GM23338 (cell line): ENCODE data around the gene RPLP1. TPM values are rescaled to one million over a fixed set of nuclear protein-coding genes. Genes with fewer than 3 reads are reported as not detected.

Experiments used
- ATAC-seq: fragments of 200-7000 bp; cut with Tn5 transposase; 3 replicates; pipeline ENCODE4 v1.9.1; 2020
- DNase-seq: peaks from one replicate; pipeline ENCODE4 v3.0.0-alpha.2; 2015; ENCODE audit warnings: low spot score
- H2AFZ ChIP-seq: fragments of 200-600 bp; sonication (generic); 2 replicates; pipeline ENCODE4 v1.8.0; 2016; ENCODE audit warnings: antibody characterized with exemption, mild to moderate bottlenecking, moderate library complexity
- H3F3A ChIP-seq: fragments of 200-600 bp; sonication (generic); replicated peaks from 2 replicates; pipeline ENCODE4 v1.8.0; 2017; ENCODE audit warnings: antibody characterized with exemption, mixed run types, low read depth
- H3K27ac ChIP-seq: fragments of 200-600 bp; sonication (generic); 2 replicates; pipeline ENCODE4 v1.6.1; 2016; ENCODE audit warnings: low read depth
- H3K27me3 ChIP-seq: fragments of 200-600 bp; sonication (generic); 2 replicates; pipeline ENCODE4 v1.8.0; 2016; ENCODE audit warnings: mild to moderate bottlenecking, mixed run types, moderate library complexity; ENCODE audit not compliant: insufficient read depth
- H3K36me3 ChIP-seq: fragments of 200-600 bp; sonication (generic); 2 replicates; pipeline ENCODE4 v1.8.0; 2016; ENCODE audit warnings: mild to moderate bottlenecking; ENCODE audit not compliant: insufficient read depth
- H3K4me1 ChIP-seq: fragments of 200-600 bp; sonication (generic); 2 replicates; pipeline ENCODE4 v1.8.0; 2016; ENCODE audit warnings: mild to moderate bottlenecking, moderate library complexity; ENCODE audit not compliant: insufficient read depth
- H3K4me2 ChIP-seq: fragments of 200-600 bp; sonication (generic); 2 replicates; pipeline ENCODE4 v1.7.1; 2017; ENCODE audit warnings: mixed run types
- H3K4me3 ChIP-seq: fragments of 200-600 bp; sonication (generic); 2 replicates; pipeline ENCODE4 v1.6.1; 2016; ENCODE audit warnings: mixed run types
- H3K79me2 ChIP-seq: fragments of 200-600 bp; sonication (generic); replicated peaks from 2 replicates; pipeline ENCODE4 v1.8.0; 2017; ENCODE audit warnings: mild to moderate bottlenecking; ENCODE audit not compliant: insufficient read depth
- H3K9me2 ChIP-seq: fragments of 200-600 bp; sonication (generic); 2 replicates; pipeline ENCODE4 v1.8.0; 2017; ENCODE audit not compliant: insufficient read depth
- H4K20me1 ChIP-seq: fragments of 200-600 bp; sonication (generic); replicated peaks from 2 replicates; pipeline ENCODE4 v1.8.0; 2017; ENCODE audit warnings: mild to moderate bottlenecking; ENCODE audit not compliant: insufficient read depth
- H3K27ac Mint-ChIP-seq: 2 replicates; pipeline ENCODE4 v1.8.0; 2020; ENCODE audit warnings: inconsistent platforms, mild to moderate bottlenecking, moderate library complexity, mixed read lengths
- H3K27me3 Mint-ChIP-seq: 3 replicates; pipeline ENCODE4 v1.8.0; 2022; ENCODE audit warnings: low read depth, mild to moderate bottlenecking, moderate library complexity, mixed read lengths, inconsistent platforms; ENCODE audit not compliant: insufficient read depth, poor library complexity
- H3K36me3 Mint-ChIP-seq: 3 replicates; pipeline ENCODE4 v1.8.0; 2021; ENCODE audit warnings: low read depth, mild to moderate bottlenecking, inconsistent platforms, moderate library complexity, mixed read lengths
- H3K4me1 Mint-ChIP-seq: 3 replicates; pipeline ENCODE4 v1.8.0; 2020; ENCODE audit warnings: mild to moderate bottlenecking, inconsistent platforms, mixed read lengths
- H3K4me3 Mint-ChIP-seq: 3 replicates; pipeline ENCODE4 v1.8.0; 2021; ENCODE audit warnings: moderate library complexity, mild to moderate bottlenecking, inconsistent platforms, mixed read lengths
- H3K9me3 Mint-ChIP-seq: 3 replicates; pipeline ENCODE4 v1.8.0; 2020; ENCODE audit warnings: moderate library complexity, mild to moderate bottlenecking, inconsistent platforms, mixed read lengths
- POLR2AphosphoS5 ChIP-seq: IDR thresholded peaks from 2 replicates; pipeline ENCODE4 v1.6.1; 2016; ENCODE audit warnings: antibody characterized with exemption, low read depth
- ZNF331 ChIP-seq: fragments of 250-450 bp; sonication (Bioruptor Pico); IDR thresholded peaks from 2 replicates; pipeline ENCODE4 v1.5.0; 2020; ENCODE audit warnings: low read depth, mild to moderate bottlenecking, moderate library complexity
- polyA plus RNA-seq: library from polyadenylated mRNA; unstranded; fragments of >200 nt; fragmentation: Nextera tagmentation; extraction: Ambion mirVana; gene quantifications from 2 replicates; pipeline ENCODE4 v1.2.1, GENCODE V29; 2016
- total RNA-seq: library from RNA; depleted of rRNA; stranded (reverse); fragments of >200 nt; shearing (Covaris generic); gene quantifications from 2 replicates; pipeline ENCODE4 v1.2.3, GENCODE V29; 2014
- TF ChIP-seq, protein P1 (sequence below): fragments of 250-450 bp; sonication (Bioruptor Pico); IDR thresholded peaks from 2 replicates; pipeline ENCODE4 v1.5.0; 2020; ENCODE audit warnings: mild to moderate bottlenecking, moderate library complexity
- TF ChIP-seq, protein P2 (sequence below): IDR thresholded peaks from one replicate; pipeline ENCODE4 v1.6.1; 2018; ENCODE audit warnings: antibody characterized with exemption; ENCODE audit not compliant: unreplicated experiment

RPLP1 gene
- total and polyA plus RNA-seq, 2 experiments from 2014 or later, result 283 to 3,258 TPM

DNA sequence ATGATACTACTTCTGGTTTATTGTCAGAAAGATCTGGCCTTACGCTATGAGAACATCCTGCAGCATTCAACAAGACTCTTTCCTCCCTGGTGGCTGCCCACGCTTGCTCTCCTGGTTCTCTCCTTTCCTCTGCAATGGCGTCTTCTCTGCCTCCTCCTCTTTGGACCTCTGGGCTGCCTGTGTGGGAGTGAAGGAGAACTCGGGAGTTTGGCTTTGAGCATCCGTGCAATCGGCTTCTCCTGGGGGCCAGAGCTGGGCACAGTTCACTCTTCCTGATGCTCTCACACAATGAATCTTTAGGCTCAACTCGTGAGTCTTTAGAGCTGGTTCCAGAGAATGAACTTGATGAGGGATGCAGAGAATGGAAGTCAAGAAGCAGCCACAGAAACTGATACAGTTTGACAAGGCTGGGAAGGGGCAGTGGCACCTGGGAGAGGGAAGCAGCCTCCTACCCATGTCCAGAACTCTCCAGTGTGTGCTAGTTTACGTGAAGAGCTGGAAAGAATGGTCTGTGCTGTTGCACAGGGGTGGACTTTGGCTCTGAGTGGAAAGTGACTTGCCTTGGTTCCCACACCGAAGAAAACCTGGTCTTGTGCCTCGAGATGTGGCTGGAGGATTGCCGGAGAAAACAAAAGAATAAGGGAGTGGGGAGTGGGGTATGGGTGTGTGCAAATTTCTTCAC is 37.9 kb downstream of the RPLP1 start (continued):
- TF ChIP-seq, protein P1, sequence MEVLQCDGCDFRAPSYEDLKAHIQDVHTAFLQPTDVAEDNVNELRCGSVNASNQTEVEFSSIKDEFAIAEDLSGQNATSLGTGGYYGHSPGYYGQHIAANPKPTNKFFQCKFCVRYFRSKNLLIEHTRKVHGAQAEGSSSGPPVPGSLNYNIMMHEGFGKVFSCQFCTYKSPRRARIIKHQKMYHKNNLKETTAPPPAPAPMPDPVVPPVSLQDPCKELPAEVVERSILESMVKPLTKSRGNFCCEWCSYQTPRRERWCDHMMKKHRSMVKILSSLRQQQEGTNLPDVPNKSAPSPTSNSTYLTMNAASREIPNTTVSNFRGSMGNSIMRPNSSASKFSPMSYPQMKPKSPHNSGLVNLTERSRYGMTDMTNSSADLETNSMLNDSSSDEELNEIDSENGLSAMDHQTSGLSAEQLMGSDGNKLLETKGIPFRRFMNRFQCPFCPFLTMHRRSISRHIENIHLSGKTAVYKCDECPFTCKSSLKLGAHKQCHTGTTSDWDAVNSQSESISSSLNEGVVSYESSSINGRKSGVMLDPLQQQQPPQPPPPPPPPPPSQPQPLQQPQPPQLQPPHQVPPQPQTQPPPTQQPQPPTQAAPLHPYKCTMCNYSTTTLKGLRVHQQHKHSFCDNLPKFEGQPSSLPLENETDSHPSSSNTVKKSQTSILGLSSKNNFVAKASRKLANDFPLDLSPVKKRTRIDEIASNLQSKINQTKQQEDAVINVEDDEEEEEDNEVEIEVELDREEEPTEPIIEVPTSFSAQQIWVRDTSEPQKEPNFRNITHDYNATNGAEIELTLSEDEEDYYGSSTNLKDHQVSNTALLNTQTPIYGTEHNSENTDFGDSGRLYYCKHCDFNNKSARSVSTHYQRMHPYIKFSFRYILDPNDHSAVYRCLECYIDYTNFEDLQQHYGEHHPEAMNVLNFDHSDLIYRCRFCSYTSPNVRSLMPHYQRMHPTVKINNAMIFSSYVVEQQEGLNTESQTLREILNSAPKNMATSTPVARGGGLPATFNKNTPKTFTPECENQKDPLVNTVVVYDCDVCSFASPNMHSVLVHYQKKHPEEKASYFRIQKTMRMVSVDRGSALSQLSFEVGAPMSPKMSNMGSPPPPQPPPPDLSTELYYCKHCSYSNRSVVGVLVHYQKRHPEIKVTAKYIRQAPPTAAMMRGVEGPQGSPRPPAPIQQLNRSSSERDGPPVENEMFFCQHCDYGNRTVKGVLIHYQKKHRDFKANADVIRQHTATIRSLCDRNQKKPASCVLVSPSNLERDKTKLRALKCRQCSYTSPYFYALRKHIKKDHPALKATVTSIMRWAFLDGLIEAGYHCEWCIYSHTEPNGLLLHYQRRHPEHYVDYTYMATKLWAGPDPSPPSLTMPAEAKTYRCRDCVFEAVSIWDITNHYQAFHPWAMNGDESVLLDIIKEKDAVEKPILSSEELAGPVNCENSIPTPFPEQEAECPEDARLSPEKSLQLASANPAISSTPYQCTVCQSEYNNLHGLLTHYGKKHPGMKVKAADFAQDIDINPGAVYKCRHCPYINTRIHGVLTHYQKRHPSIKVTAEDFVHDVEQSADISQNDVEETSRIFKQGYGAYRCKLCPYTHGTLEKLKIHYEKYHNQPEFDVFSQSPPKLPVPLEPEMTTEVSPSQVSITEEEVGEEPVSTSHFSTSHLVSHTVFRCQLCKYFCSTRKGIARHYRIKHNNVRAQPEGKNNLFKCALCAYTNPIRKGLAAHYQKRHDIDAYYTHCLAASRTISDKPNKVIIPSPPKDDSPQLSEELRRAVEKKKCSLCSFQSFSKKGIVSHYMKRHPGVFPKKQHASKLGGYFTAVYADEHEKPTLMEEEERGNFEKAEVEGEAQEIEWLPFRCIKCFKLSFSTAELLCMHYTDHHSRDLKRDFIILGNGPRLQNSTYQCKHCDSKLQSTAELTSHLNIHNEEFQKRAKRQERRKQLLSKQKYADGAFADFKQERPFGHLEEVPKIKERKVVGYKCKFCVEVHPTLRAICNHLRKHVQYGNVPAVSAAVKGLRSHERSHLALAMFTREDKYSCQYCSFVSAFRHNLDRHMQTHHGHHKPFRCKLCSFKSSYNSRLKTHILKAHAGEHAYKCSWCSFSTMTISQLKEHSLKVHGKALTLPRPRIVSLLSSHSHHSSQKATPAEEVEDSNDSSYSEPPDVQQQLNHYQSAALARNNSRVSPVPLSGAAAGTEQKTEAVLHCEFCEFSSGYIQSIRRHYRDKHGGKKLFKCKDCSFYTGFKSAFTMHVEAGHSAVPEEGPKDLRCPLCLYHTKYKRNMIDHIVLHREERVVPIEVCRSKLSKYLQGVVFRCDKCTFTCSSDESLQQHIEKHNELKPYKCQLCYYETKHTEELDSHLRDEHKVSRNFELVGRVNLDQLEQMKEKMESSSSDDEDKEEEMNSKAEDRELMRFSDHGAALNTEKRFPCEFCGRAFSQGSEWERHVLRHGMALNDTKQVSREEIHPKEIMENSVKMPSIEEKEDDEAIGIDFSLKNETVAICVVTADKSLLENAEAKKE (CRISPR knock-in tag), result no peak
- TF ChIP-seq ZNF331, result no peak
- TF ChIP-seq, protein P2, sequence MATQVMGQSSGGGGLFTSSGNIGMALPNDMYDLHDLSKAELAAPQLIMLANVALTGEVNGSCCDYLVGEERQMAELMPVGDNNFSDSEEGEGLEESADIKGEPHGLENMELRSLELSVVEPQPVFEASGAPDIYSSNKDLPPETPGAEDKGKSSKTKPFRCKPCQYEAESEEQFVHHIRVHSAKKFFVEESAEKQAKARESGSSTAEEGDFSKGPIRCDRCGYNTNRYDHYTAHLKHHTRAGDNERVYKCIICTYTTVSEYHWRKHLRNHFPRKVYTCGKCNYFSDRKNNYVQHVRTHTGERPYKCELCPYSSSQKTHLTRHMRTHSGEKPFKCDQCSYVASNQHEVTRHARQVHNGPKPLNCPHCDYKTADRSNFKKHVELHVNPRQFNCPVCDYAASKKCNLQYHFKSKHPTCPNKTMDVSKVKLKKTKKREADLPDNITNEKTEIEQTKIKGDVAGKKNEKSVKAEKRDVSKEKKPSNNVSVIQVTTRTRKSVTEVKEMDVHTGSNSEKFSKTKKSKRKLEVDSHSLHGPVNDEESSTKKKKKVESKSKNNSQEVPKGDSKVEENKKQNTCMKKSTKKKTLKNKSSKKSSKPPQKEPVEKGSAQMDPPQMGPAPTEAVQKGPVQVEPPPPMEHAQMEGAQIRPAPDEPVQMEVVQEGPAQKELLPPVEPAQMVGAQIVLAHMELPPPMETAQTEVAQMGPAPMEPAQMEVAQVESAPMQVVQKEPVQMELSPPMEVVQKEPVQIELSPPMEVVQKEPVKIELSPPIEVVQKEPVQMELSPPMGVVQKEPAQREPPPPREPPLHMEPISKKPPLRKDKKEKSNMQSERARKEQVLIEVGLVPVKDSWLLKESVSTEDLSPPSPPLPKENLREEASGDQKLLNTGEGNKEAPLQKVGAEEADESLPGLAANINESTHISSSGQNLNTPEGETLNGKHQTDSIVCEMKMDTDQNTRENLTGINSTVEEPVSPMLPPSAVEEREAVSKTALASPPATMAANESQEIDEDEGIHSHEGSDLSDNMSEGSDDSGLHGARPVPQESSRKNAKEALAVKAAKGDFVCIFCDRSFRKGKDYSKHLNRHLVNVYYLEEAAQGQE, result no peak

DNA sequence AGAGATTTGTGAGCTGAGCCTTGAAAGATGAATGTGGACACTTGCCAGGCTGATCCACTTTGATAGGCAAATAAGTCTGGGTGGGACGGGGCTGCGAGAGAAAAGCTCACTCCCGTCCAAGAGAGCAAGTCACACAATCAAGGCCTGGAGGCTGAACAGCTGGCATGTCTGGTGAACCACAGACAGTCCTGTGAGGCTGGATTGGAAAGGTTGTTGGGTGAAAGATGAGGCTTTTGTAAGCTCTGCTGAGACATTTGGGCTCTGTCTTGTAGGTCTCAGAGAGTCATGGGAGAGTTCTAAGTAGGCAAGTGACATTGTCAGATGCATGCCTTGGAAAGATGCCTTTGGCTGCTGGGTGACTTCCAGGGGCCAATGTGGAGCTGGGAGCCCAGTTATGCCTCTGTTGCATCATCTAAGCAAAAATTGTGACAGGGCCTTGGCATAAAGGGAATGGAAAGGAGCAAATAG is 38.5 kb downstream of the RPLP1 start:
- H3K27me3 Mint-ChIP-seq, result peaks cover 6% of the 10 kb centered on the region
- DNase-seq, result no peak
- no peak for ATAC-seq
- H2AFZ ChIP-seq, result no peak overlapping the region
- no peaks in the 10 kb centered on the region for H3K79me2 ChIP-seq
- no peaks in the 10 kb centered on the region; the same call in 2 of the 3 replicates for H3K4me1 Mint-ChIP-seq
- no peaks in the 10 kb centered on the region for H3K4me1 ChIP-seq
- no peaks in the 10 kb centered on the region for H3K27me3 ChIP-seq
- no peaks in the 10 kb centered on the region for H3K9me2 ChIP-seq
- no peaks in the 10 kb centered on the region for H3F3A ChIP-seq
- no peak overlapping the region for H3K4me3 ChIP-seq
- H3K36me3 ChIP-seq, result no peaks in the 10 kb centered on the region
- peaks cover 6% of the 10 kb centered on the region for H3K9me3 Mint-ChIP-seq
- H3K4me3 Mint-ChIP-seq, result no peak overlapping the region
- H4K20me1 ChIP-seq, result no peaks in the 10 kb centered on the region
- H3K27ac Mint-ChIP-seq, result no peak overlapping the region
- no peaks in the 10 kb centered on the region for H3K36me3 Mint-ChIP-seq
- H3K27ac ChIP-seq, result no peak overlapping the region
- TF ChIP-seq POLR2AphosphoS5, result no peak
- H3K4me2 ChIP-seq, result no peak overlapping the region
